Spleen (tissue), 7 donors: ENCODE results near the gene CPNE1.

Source experiments
- CTCF ChIP-seq, 11 experiments: fragments of 200-600 bp in 7 of 11; fragments of 450-650 bp in 4 of 11; sonication (generic) in 4 of 11; IDR thresholded peaks in 8 of 11; conservative IDR thresholded peaks in 3 of 11; 1 replicate in 7 of 11; 2 replicates in 4 of 11; pipeline versions ENCODE4 v1.4.0 to v1.8.0; 2016 to 2021; ENCODE audit warnings: antibody characterized with exemption in 11 of 11, inconsistent platforms in 4 of 11, mild to moderate bottlenecking in 1 of 11
- POLR2A ChIP-seq, 3 donors: fragments of 450-650 bp; IDR thresholded peaks; one replicate each; pipeline ENCODE4 v1.5.1; 2017; ENCODE audit warnings: antibody characterized with exemption in 3 of 3, mild to moderate bottlenecking in 1 of 3
- POLR2AphosphoS5 ChIP-seq, 3 donors: sonication (generic); formaldehyde crosslinking; IDR thresholded peaks; one replicate each; pipeline ENCODE4 v1.5.1; 2017; ENCODE audit warnings: antibody characterized with exemption in 3 of 3
- donor health status: DM: no; HTN: no; CAD: no; lungs with moderate emphysema.
- donor health status: DM: no; HTN: no; CAD: no.
- donor health status: DM: no; HTN: no; CAD: no.

- TF ChIP-seq POLR2A (IDR thresholded peaks at IDR 0.05) (no peak), POLR2AphosphoS5 (IDR thresholded peaks at IDR 0.05) (peak in 1 of 3 donors; percentile 26), CTCF (IDR thresholded peaks at IDR 0.05 in 8 of 11, conservative IDR thresholded peaks at IDR 0.05 in 3 of 11) (no peak)
Observed at GRCh38 chr20:35627121-35627520, 37.6 kb downstream of the CPNE1 start.
